Stimulated activated CD4-positive, alpha-beta T cell treated with anti-CD3 and anti-CD28 coated beads, Interleukin-15, amount 100 ng/mL, for 24 hours (primary cell): ENCODE results near the gene CYP26A1.
"Not testable (repeated sequence)": the region's sequence is repeated elsewhere in the genome, so short reads cannot be mapped to it uniquely, and the experiment has no call there.

Experiments
- DNase-seq: peaks from one replicate; pipeline ENCODE4 v3.0.0-alpha.2; 2020

Gene CYP26A1

DNA sequence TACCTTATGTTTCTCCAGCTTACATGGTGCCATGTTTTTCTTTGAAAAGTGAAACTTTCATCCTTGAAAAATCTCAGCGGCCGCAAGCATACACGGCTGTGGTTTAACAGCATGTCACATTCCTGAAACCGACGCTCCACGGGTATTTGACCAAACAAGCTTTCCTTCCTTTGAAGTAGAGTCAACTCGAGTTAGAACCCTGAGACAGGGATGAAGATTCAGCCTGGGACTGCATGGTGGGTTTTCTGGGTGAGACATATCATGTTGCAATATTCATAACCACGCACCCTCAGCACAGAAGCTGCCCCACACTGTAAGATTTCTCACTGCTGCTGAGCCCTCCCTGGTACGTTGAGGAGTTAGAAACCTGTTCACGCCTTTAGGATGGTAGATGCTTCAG, 8.1 kb downstream of the CYP26A1 start:
- DNase-seq: no peak

DNA sequence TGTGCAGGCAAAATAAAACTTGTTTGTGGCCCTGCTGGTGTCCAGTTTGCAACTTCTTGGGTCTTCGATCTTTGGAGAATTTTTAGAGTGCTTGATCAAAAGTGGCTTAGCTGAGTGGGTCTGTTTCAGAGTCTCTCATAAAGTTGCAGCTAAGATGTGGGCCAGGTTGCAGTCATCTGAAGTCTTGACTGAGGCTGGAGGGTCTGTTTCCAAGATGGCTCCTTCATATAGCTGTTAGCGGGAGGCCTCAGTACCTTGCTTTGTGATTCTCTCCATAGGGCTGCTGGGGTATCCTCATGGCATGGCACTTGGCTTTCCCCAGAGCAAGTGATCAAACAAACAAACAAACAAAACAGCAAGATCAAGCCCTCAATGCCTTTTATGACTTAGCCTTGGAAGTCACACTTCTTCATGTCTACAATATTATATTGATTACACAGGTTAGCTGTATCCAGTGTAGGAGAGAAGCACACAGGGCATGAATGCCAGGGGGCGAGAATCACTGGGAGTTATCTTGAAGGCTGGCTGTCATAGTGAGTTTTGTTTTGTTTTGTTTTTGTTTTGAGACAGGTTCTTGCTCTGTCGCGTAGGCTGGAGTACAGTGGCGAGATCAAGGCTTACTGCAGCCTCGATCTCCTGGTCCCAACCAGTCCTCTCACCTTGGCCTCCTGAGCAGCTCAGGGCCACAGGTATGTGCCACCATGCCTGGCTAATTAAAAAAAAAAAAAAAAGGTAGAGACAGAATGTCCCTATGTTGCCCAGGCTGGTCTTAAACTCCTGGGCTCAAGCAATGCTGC, 10.2 kb downstream of the CYP26A1 start:
- no peak for DNase-seq

DNA sequence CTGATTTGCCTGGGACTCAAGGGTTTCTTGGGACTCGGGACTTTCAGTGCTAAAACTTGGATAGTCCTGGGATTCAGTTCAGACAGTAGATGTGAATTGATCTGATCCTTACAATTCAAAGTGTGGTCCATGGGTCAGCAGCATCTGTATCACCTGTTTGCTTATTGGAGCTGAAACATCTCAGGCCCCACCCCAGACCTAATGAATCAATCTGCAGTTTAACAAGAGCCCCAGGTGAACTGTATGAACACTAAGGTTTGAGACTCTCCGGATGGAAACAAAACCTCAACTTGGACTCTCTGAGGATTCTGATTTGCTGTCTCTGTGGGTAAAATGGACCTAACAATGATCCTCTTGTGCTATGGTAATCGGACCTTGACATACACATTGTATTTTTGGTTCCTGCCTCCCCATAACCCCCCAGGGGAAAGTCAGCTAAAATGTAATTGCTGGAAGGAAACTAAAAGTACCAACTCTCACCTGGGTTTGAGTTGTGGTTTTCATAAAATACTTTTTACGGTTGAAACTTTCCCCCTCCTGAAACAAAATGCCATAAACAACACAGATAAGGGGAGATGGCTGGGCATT, 11.7 kb downstream of the CYP26A1 start:
- DNase-seq: no peak

DNA sequence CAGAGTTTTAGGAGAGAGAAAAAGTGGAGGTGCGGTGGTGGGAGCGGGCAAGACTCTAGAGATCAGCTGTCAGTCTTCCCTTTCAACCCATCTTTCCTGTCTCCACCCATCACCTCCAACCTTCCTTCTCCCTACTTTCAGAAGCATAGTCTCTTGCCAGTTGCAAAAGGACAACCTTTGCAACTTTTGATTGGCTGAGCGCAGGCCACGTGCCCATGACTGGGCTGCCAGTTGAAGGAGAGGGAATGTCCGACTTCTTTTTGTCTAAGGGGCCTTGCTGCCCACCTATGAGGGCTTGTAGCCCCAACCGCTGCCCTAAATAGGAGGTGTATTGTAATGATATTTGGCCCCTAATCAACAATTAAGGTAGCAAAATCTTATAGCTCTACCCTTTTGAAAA, 12.6 kb downstream of the CYP26A1 start:
- DNase-seq: no peak

DNA sequence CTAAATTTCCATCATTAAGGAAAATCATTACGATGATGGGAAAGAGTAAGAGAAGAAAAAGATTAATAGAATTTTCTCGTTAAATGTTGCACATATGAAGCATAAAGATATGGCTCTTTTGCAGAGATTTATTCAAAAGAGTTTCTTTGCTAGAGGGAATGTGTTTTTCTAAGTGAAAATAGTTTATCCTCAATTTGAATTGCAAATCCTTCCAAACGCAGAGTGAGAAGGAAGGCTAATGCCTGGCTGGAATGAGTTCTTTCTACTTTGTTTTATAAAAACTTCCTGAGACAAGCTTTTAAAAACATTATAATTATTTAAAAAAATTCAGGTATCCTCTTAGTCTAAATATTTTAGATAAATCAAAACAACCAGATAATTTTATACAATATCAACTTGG, 14.2 kb downstream of the CYP26A1 start:
- DNase-seq: no peak

DNA sequence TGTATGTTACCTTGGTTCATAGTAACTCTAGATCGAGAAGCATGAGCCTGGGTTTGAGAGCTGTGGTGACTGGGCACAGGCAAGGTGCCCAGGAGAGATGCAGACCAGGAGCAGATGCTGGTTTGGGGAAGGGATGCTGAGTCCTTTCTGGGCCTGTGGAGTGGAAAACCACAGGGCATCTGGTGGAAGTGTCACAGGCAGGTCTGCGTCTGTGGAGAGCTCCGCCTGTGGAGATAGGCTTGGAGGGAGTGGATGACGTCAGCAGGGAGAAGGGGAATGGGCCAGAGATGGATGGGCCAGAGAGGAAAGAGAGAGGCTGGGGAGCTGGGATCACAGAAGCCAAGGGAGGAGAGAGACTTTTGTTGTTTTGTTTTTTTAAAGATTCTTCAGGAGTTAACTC, 14.8 kb downstream of the CYP26A1 start:
- DNase-seq: no peak

DNA sequence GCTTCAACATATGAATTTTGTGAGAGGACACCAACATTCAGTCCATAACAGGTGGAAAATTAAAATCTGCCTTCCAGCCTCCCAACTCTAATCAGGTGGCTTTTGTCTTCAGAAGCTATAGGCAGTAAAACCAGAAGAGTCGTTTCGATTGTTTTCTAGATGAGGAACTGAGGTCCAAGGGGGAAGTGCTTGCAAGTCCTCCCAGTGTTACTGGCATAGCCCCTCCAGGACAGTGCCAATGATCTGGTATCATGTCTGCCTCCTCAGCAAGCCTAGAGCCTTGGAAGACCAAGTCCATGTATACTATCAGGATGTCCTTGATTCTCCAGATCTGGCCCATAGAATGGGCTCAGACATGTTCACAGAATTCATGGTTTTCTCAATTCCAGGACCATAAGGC, 16.9 kb downstream of the CYP26A1 start:
- DNase-seq: no peak

DNA sequence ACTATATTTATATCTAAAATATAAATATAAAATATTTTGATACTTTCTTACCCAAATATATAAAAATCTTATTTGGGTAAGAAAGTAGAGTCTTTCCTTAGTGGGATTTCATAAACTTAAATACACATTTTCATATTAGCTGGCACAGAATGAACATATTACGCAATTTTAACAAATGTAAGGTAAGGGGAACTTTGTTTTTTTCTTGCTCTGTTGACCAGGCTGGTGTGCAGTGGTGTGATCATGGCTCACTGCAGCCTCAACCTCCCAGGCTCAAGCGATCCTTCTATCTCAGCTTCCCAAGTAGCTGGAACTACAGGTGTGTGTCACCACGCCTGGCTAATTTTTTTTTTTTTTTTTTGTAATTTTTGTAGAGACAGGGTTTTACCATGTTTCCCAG, 18.3 kb downstream of the CYP26A1 start:
- no peak for DNase-seq

DNA sequence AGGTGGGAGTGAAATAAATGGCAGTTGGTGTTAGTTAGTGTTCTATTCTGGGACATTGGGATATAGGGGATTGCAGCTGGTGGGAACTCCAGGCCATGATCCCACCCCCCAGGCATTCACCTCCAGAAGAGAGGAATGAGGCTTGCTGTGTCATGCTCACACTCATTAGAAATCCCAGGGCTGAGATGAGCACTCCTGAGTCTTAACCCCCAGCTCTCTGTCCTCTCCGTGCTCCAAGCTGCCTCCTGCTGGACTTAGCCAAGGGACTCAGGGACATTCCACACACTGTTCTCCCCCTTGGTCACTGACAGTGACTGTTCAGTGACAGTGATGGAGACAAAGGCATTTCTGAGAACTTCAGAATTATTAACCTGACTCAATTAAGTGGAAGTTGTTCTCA, 21.5 kb downstream of the CYP26A1 start:
- no peak for DNase-seq

DNA sequence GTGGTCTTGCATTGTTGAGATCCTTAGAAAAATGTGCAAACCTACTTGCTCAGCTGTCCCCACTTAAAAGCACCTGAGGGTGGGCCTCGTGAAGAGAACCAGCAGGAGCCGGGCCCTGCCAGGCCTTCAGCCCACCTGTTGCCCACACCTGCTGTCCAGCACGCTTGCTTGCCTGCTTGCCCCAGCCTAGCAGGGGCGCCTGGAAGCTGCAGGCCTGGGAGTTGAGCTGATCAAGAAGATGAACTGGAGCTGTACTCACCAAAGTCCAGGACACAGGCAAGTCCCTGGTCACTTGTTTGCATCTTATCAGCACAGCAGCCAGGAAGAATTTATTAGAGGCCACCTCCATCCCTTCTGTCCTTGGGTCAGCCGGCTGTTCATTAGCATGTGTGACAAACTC, 23.2 kb downstream of the CYP26A1 start:
- DNase-seq: no peak

DNA sequence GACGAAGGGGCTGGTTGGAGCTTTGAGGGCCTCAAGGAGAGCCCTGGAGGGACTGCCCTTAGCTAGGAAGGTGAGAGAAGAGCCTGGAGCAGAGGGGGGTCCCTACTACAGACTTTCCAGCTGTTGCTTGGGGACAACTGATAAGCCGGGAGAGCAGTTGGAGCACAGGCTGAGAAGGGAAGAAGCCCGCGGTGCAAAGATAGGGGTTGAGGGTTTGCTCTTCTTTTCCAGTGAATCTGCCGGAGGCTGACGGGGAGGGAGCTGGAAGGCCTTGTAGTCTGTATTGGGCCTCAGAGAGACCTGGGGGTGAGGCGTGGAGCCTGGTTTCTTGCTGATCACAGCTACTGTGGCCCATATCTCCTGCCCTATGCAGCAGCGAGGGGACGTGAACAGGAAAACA, 23.7 kb downstream of the CYP26A1 start:
- DNase-seq: no peak

DNA sequence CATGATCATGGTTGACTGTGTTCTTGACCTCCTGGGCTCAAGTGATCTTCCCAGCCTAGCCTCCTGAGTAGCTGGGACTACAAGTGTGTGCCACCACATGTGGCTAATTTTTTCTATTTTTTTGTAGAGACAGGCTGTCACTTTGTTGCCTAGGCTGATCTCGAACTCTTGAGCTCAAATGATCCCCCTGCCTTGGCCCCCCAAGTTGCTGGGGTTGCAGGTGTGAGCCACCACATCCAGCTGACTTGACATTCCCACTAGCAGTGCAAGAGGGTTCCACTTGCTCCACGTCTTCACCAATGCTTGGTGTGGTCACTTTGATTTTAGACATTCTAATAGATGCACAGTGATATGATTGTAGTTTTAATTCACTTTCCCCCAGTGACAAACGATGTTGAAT, 25.1 kb downstream of the CYP26A1 start:
- DNase-seq: no peak

DNA sequence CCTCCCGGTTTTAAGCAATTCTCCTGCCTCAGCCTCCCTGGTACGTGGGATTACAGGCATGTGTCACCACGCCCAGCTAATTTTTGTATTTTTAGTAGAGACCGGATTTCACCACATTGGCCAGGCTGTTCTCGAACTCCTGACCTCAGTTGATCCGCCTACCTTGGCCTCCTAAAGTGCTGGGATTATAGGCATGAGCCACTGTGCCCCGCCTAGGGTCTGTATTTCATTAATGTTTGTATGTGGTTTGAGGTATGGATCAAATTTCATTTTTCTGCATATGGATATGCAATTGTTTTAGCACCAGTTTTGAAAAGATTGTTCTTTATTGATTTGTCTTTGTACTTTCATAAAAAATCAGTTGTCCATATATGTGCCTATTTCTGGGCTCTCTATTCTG, 26.0 kb downstream of the CYP26A1 start:
- DNase-seq: no peak

DNA sequence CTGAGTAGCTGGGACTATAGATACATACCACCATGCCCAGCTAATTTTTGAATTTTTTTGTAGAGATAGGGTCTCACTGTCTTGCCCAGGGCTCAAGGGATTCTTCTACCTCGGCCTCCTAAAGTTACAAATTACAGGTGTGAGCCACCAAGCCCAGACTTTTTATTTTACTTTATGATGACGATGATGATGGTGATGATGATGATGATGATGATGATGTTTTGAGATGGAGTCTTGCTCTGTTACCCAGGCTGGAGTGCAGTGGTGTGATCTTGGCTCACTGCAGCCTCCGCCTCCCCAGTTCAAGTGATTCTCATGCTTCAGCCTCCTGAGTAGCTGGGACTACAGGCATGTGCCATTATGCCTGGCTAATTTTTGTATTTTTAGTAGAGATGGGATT, 27.5 kb downstream of the CYP26A1 start:
- not testable (repeated sequence) for DNase-seq

DNA sequence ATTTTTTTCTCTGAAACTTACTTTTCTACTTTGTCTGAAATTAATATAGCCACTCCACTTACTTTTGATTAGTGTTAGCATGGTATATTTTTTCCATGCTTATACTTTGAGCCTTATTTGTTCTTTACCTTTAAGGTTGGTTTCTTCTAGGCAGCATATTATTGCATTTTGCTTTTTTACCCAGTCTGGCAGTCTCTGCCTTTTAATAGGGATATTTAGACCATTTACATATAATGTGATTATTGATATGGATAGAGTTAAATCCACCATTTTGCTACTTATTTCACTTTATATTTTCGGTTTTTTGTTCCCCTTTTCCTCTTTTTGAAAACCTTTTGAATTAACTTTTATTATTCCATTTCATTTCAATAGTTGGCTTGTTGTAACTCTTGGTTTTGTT, 30.3 kb downstream of the CYP26A1 start:
- DNase-seq: no peak

DNA sequence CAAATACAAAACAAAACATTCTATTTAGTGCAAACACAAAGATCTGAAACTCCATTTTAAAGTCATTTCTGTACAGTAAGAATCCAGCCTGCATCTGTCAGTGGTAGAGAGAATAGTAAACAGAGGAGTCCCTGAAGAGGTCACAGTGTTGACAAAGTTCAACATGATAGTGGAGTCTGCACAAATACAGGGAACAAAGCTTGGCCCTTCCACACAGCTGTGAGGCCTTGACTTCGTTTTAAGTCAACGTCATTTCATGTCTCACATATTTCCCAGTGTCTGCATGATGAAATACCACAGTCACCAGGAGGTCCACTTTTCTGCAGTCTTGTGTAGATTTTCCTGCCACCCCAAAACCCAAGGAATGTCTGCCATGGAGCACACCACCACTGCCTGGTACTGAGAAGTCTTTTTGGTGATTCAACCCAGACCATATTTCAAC, 33.0 kb downstream of the CYP26A1 start:
- DNase-seq: no peak

DNA sequence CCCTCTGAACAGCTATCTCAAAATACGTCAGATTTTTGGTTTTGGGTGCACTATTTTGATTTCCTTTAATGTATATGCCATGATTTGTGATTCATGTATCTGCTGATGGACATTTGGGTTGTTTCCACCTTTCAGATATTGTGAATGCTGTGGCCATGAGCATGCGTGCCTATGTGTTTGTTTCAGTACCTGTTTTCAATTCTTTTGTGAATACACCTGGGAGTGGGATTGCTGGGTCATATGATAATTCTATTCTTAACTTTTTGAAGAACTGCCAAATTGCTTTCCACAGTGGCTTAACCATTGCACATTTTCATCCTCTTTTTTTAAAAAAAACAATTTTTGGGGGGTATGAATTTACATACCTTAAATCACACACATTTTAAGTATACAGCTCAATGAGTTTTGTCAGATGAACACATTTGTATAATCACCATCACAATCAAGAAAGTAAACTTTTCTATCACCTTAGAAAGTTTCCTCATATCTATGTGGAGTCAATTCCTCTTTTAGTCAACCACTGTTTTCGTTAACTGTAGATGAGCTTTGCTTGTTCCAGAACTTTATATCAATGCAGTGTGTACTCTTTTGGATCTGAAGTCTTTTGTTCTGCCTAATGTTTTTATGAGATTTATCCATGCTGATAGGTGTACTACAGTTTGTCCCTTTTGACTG, 36.9 kb downstream of the CYP26A1 start:
- DNase-seq: no peak

DNA sequence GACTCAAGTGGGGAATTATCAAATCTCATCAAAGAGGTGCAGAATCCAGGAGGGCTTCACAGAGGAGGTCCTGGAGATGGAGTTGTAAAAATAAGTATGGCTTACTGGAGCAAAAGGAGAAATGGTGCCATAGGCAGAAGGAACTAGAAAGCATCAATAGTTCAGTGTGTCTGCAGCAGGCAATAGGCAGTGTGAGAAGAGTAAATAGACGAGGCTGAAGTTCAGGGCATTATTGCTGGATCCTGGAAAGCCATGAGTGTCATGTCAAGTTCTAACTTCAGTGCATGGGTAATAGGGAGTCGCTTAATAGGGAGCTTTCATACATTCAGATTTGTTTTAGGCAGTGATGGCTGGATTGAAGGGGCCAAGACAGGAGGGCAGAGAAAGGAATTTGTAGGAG, 39.3 kb downstream of the CYP26A1 start:
- no peak for DNase-seq

DNA sequence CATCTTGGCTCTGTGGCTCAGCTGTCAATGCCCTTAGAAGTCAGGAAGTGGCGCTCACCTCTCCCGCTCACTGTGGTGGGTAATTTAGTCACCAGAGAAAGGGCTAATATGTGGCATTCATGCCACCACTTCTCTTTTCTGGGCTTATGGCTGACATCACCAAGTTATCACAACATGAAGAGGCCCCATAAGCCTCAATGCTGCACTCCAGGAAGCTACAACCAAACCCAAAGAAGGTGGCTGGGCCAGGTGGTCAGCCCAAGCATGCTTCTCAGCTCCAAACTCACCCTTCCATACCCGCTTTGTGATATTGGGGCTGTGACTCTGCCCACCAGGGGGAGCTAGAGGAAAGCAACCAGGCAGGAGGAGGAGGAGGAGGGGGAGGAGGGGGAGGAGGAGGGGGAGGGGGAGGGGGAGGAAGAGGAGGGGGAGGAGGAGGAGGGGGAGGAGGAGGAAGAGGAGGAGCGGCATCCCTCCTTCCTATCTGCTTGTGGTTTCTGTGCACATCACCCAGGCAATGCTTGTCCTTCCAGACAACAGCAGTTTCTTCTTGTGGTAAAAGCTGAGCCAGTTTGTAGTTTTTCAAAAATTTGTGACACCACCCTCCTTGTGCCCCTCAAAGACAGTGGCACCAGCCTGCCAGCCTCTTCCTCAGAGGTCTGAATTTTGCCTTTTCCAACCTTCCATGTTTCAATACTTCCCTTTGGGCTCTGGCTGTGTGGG, 42.1 kb downstream of the CYP26A1 start:
- peak; percentile 80 for DNase-seq

DNA sequence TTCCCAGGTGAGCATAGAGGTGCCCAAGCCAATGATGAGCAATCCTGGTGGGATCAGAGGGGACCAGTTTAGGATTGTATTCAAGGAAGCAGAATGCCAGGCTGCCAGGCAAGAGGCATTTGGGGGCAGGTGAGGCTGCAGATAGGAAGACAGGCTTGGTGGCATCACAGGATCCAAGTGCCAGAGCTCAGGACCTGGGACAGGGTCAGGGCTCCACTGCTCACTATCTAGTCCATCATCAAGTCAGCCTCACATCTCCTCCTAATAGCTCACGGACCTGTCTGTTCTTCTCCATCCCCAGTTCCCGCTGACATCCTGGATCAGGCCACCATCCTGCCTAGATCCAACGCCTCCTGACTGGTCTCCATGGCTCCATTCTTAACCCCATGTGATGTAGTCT, 47.6 kb downstream of the CYP26A1 start:
- no peak for DNase-seq

DNA sequence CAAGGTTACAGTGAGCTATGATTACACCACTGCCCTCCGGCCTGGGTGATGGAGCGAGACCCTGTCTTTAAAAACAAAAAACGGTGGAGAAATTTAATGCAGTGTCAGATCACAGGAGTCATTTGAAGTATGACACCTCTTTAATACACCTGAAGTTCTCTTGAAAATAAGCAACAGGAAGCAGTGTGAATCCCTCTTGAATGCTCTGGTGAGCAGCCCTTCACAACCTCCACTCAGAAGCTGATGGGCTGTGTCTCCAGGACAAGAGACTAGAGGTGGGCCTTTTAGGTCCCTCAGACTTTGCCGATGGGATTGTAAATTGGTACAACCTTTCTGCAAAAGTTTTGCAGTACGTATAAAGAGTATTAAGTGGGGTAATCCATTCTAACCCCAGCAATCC, 50.1 kb downstream of the CYP26A1 start:
- DNase-seq: no peak

DNA sequence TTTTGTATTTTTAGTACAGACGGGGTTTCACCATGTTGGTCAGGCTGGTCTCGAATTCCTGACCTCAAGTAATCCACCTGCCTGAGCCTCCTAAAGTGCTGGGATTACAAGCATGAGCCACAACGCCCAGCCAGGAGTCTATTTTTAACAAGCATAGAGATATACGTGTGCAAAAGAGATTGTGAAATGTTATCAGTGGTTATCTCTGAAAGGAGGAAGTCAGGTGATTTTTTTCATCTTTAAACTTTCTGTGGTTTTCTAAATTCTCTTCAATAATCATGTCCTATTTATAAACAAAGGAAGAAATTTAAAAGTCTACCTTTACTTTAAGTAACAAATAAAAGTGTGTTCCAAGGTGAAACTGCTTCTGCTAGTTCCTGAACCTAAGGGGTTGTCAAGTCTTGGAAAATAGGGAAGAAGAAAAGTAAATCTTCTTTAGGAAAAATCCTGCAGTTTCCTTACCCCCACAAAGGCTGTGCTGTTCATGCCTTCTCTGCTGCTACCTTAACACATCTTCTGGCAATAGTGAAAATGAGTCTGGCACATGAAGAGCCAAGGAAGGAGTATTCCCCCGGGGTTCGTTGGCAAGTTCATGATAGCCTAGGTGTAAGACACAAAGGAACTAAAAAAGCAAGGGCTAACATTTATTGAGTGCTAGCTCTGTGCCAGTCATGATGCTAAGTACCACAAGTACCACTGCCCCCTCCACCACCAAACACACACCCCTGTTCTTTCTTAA, 51.1 kb downstream of the CYP26A1 start:
- no peak for DNase-seq

DNA sequence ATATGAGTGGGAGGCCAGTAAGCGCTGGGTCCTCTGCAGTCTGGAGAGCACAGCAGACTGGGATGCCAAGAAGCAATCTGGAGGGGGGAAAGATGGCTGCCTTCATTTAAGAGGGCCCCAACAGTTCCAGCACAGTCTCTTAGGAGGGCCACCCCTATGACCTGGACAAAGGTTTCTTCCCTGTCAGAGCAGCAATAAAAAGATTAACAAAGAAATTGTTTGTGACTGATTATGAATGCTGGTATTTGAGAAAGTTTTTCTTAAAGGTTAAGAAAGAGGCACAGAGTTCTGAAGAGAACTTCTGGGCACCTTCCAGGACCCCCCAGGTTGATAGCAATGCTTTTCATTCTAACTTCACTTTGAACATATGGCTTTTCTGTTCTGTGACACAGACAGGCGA, 52.3 kb downstream of the CYP26A1 start:
- no peak for DNase-seq
